C4-2B (cell line): ENCODE data around the gene MESP1.

Source experiments
- CTCF ChIP-seq: fragments of 450-650 bp; conservative IDR thresholded peaks from 2 replicates; pipeline ENCODE4 v1.5.1; 2017; ENCODE audit warnings: mild to moderate bottlenecking
- ZFX ChIP-seq: fragments of 450-650 bp; IDR thresholded peaks from 2 replicates; pipeline ENCODE4 v1.6.1; 2017

DNA sequence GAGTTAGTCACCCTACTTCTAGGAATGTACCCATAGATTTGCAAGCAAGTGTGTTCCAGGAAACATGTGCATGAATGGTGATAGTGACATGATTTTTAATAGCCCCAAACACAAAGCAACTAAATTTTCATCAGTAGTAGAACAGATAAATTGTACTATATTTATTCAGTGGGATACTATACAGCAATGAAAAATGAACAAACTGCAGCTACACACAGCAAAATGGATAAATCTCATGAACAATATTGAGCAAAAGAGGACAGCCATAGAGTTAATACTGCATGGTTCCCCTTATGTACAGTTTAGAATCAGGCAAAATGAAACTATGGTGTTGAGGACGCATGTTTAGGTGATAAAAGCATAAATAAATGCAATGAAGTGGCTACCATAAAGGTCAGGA lies 26.0 kb downstream of the MESP1 start:
- TF ChIP-seq CTCF: no peak
- TF ChIP-seq ZFX: no peak
